ENCODE measurements around the gene HDAC7. TPM values are rescaled to one million over a fixed set of nuclear protein-coding genes. Genes with fewer than 3 reads are reported as not detected.

Gene HDAC7
- 86.2 and 110 TPM in 2 replicates for total RNA-seq

GRCh38 chr12:47819896-47820630 is at the start of gene HDAC7:
Gene HDAC7 (minus strand): TSS chr12:47819903. CDS start chr12:47819785, 118 bp downstream.

GRCh38 chr12:47773062-47773857 is 46.4 kb downstream of the HDAC7 start, which contains the start of gene SLC48A1:
Gene SLC48A1 (plus strand): TSS chr12:47773238. CDS start chr12:47773305, 67 bp downstream.

GRCh38 chr12:47758834-47759690 is 60.6 kb downstream of the HDAC7 start, which contains the start of gene RAPGEF3:
Gene RAPGEF3 (minus strand): TSS chr12:47758880. CDS start chr12:47758556, 324 bp downstream.

Other genes starting within 250 kb of the HDAC7 start
- gene RPAP3, start 113.9 kb downstream of the HDAC7 start, total RNA-seq: 10.1 and 18.2 TPM in 2 replicates
- not detected in 2 replicates for gene ENDOU, start 94.4 kb downstream of the HDAC7 start, total RNA-seq
- gene RAPGEF3, start 61.0 kb downstream of the HDAC7 start, total RNA-seq: 43.8 and 45.7 TPM in 2 replicates
- 16.8 and 20.3 TPM in 2 replicates for gene SLC48A1, start 46.7 kb downstream of the HDAC7 start, total RNA-seq
- gene VDR, start 85.1 kb upstream of the HDAC7 start, total RNA-seq: 0.33 and 0.38 TPM in 2 replicates
- 52.6 and 74.8 TPM in 2 replicates for gene TMEM106C, start 143.7 kb upstream of the HDAC7 start, total RNA-seq
- under 0.01 TPM in 2 replicates for gene COL2A1, start 184.6 kb upstream of the HDAC7 start, total RNA-seq